Ovary (tissue), 3 donors: ENCODE measurements around the gene FURIN.

Experiments used
- CTCF ChIP-seq, 3 donors: fragments of 450-650 bp in 2 of 3; fragments of 200-600 bp in 1 of 3; IDR thresholded peaks; one replicate each; pipeline versions ENCODE4 v1.5.1 to v1.8.0; 2016 to 2022; ENCODE audit warnings: antibody characterized with exemption in 3 of 3, mild to moderate bottlenecking in 1 of 3
- EP300 ChIP-seq: sonication (generic); formaldehyde crosslinking; IDR thresholded peaks from one replicate; pipeline ENCODE4 v1.6.1; 2017; ENCODE audit warnings: antibody characterized with exemption
- POLR2A ChIP-seq: fragments of 450-650 bp; IDR thresholded peaks from one replicate; pipeline ENCODE4 v1.6.1; 2017; ENCODE audit warnings: antibody characterized with exemption, mild to moderate bottlenecking, moderate library complexity
- donor health status: DM: no; HTN: no; CAD: no.

- TF ChIP-seq POLR2A (no peak), CTCF (IDR thresholded peaks at IDR 0.05) (no peak), EP300 (no peak)
Measured at GRCh38 chr15:90839187-90840071, 29.0 kb upstream of the FURIN start.
